Spleen (tissue), 11 donors: ENCODE results near the gene KLK14. TPM values are rescaled to one million over a fixed set of nuclear protein-coding genes. Genes with fewer than 3 reads are reported as not detected.

Experiments
- DNase-seq: peaks from one replicate; pipeline ENCODE4 v3.0.0-alpha.2; 2020
- H3K27ac ChIP-seq, 8 donors: fragments of 200-600 bp; sonication (generic) in 7 of 8; 1 replicate in 4 of 8; 2 replicates in 4 of 8; pipeline versions ENCODE4 v1.5.0 to v1.8.0; 2016 to 2021; ENCODE audit warnings: inconsistent platforms in 4 of 8, mild to moderate bottlenecking in 4 of 8, moderate library complexity in 1 of 8
- H3K27me3 ChIP-seq, 7 donors: fragments of 200-600 bp; sonication (generic) in 6 of 7; replicated peaks in 1 of 7; 1 replicate in 4 of 7; 2 replicates in 3 of 7; pipeline versions ENCODE4 v1.5.0 to v1.8.0; 2016 to 2021; ENCODE audit warnings: inconsistent platforms in 3 of 7, mild to moderate bottlenecking in 1 of 7
- H3K36me3 ChIP-seq, 6 donors: fragments of 200-600 bp; sonication (generic) in 5 of 6; 1 replicate in 4 of 6; 2 replicates in 2 of 6; pipeline versions ENCODE4 v1.5.0 to v1.8.0; 2016 to 2021; ENCODE audit warnings: inconsistent platforms in 2 of 6
- H3K4me1 ChIP-seq, 6 donors: fragments of 200-600 bp; sonication (generic) in 5 of 6; 1 replicate in 3 of 6; 2 replicates in 3 of 6; pipeline versions ENCODE4 v1.5.0 to v1.8.0; 2016 to 2021; ENCODE audit warnings: inconsistent platforms in 3 of 6
- H3K4me3 ChIP-seq, 8 donors: fragments of 200-600 bp; sonication (generic) in 7 of 8; 1 replicate in 4 of 8; 2 replicates in 4 of 8; pipeline versions ENCODE4 v1.5.0 to v1.8.0; 2016 to 2021; ENCODE audit warnings: inconsistent platforms in 4 of 8, mild to moderate bottlenecking in 4 of 8, moderate library complexity in 2 of 8
- H3K9me3 ChIP-seq, 8 donors: fragments of 200-600 bp; sonication (generic) in 7 of 8; 1 replicate in 4 of 8; 2 replicates in 4 of 8; pipeline versions ENCODE4 v1.5.0 to v1.8.0; 2016 to 2021; ENCODE audit warnings: inconsistent platforms in 4 of 8
- POLR2A ChIP-seq, 3 donors: fragments of 450-650 bp; IDR thresholded peaks; one replicate each; pipeline ENCODE4 v1.5.1; 2017; ENCODE audit warnings: antibody characterized with exemption in 3 of 3, mild to moderate bottlenecking in 1 of 3
- POLR2AphosphoS5 ChIP-seq, 3 donors: sonication (generic); formaldehyde crosslinking; IDR thresholded peaks; one replicate each; pipeline ENCODE4 v1.5.1; 2017; ENCODE audit warnings: antibody characterized with exemption in 3 of 3
- WGBS, 5 donors: extraction: QIAGEN DNeasy Blood & Tissue Kit in 3 of 5; methylation state at CpG; one replicate each; pipeline versions ENCODE4 v1.1.5 to v1.1.7; 2013 to 2018; 5-methylcytosine and 5-hydroxymethylcytosine counted together
- intact Hi-C: fragments of 100-400 bp; cut with DNase I; formaldehyde crosslinking; loops from one replicate; pipeline ENCODE4 v1.15.0; 2023; ENCODE audit warnings: low total_unique reads
- polyA plus RNA-seq, 3 donors: library from polyadenylated mRNA; stranded (reverse); fragments of 200-250 nt; gene quantifications; one replicate each; pipeline ENCODE4 v1.2.1, GENCODE V29; 2013
- total RNA-seq, 7 donors: library from RNA; depleted of rRNA in 3 of 7; stranded (reverse); fragments of >200 nt in 3 of 7; fragmentation: NEBNext Ultra II Directional in 4 of 7; extraction: Animal tissue kit (Norgen Biotek cat#: 25700) in 4 of 7; gene quantifications; one replicate each; pipeline versions ENCODE4 v1.1.0 to v1.2.1, GENCODE V29; 2016 to 2021
- TF ChIP-seq, protein P1 (sequence below), 11 experiments: fragments of 200-600 bp in 7 of 11; fragments of 450-650 bp in 4 of 11; sonication (generic) in 4 of 11; IDR thresholded peaks in 8 of 11; conservative IDR thresholded peaks in 3 of 11; 1 replicate in 7 of 11; 2 replicates in 4 of 11; pipeline versions ENCODE4 v1.4.0 to v1.8.0; 2016 to 2021; ENCODE audit warnings: antibody characterized with exemption in 11 of 11, inconsistent platforms in 4 of 11, mild to moderate bottlenecking in 1 of 11
- donor health status: healthy with polysubstance abuse.
- donor health status: DM: no; HTN: no; CAD: no; lungs with moderate emphysema.
- donor health status: DM: no; HTN: no; CAD: no.
- donor health status: Bipolar disorder and iron deficiency.
- donor health status: healthy.
- donor health status: DM: no; HTN: no; CAD: no.
- donor health status: DM: yes; HTN: yes; CAD: no.

The KLK14 gene
- total and polyA plus RNA-seq, 10 donors, result 0.12 to 0.63 (median 0.33) TPM; not detected in 5

DNA sequence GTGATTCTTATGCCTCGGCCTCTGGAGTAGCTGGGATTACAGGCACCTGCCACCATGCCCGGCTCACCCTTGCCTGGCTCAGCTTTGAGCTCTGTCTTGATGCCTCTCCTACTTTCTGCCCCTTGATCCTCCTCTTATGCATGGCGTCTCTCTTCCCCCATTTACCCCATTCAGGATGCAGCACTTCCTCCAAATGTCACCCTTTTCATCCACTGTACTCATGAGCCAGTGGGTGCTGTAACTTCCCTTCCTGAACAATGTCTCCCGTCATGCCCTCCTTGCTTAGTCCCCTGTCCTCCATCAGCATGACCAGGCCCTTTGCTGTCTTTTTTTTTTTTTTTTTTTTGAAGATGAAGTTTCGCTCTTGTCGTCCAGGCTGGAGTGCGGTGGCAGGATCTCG, 38.6 kb upstream of the KLK14 start:
- Histone ChIP-seq H3K27me3 (peaks cover 0 to 4% (median 0%) of the 10 kb centered on the region in 7 donors), H3K4me1 (peaks cover 0 to 65% (median 30%) of the 10 kb centered on the region in 6 donors), H3K27ac (peak overlapping the region in 7 of 8 donors; percentile 10 to 97 (median 90)), H3K9me3 (no peaks in the 10 kb centered on the region), H3K4me3 (no peak overlapping the region), H3K36me3 (no peaks in the 10 kb centered on the region)
- TF ChIP-seq, protein P1, sequence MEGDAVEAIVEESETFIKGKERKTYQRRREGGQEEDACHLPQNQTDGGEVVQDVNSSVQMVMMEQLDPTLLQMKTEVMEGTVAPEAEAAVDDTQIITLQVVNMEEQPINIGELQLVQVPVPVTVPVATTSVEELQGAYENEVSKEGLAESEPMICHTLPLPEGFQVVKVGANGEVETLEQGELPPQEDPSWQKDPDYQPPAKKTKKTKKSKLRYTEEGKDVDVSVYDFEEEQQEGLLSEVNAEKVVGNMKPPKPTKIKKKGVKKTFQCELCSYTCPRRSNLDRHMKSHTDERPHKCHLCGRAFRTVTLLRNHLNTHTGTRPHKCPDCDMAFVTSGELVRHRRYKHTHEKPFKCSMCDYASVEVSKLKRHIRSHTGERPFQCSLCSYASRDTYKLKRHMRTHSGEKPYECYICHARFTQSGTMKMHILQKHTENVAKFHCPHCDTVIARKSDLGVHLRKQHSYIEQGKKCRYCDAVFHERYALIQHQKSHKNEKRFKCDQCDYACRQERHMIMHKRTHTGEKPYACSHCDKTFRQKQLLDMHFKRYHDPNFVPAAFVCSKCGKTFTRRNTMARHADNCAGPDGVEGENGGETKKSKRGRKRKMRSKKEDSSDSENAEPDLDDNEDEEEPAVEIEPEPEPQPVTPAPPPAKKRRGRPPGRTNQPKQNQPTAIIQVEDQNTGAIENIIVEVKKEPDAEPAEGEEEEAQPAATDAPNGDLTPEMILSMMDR (IDR thresholded peaks at IDR 0.05 in 8 of 11, conservative IDR thresholded peaks at IDR 0.05 in 3 of 11), result no peak
- TF ChIP-seq POLR2A (IDR thresholded peaks at IDR 0.05) (no peak), POLR2AphosphoS5 (IDR thresholded peaks at IDR 0.05) (peak in 1 of 3 donors; percentile 54)
- DNase-seq, result peak; percentile 70
- intact Hi-C loops, result no loop called here
- WGBS, 5 donors, result 70 to 87% (median 76%) methylated on average over 8 of the region's 8 CpGs

DNA sequence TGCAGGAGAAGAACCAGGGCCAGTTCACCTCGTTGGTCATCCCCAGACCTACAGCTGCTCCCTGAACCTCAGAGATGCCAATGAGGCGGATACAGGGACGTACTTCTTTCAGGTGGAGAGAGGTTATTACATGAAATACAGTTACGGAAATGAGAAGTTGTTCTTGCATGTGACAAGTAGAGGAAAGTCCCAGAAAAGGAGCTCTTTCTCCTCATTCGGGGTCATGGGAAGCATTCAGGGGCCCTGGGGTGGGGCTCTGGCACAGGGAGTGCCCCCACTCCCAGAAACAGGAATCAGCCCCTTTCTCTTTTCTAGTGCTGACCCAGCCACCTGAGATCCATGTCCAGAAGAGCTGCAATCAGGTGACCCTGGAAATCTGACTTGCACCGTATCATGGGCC, 37.5 kb upstream of the KLK14 start:
- no peak for DNase-seq
- 69 to 81% (median 77%) methylated on average over 6 of the region's 6 CpGs for WGBS, 5 donors
- TF ChIP-seq, protein P1 (IDR thresholded peaks at IDR 0.05 in 8 of 11, conservative IDR thresholded peaks at IDR 0.05 in 3 of 11), result no peak
- TF ChIP-seq POLR2AphosphoS5 (IDR thresholded peaks at IDR 0.05), result no peak
- no peak for TF ChIP-seq POLR2A (IDR thresholded peaks at IDR 0.05)
- Histone ChIP-seq H3K27ac (peak overlapping the region in 6 of 8 donors; percentile 22 to 97 (median 90)), H3K4me3 (no peak overlapping the region), H3K4me1 (peaks cover 0 to 68% (median 31%) of the 10 kb centered on the region in 6 donors), H3K27me3 (peaks cover 0 to 13% (median 0%) of the 10 kb centered on the region in 7 donors), H3K9me3 (no peaks in the 10 kb centered on the region), H3K36me3 (no peaks in the 10 kb centered on the region)
- intact Hi-C loops, result no loop called here

DNA sequence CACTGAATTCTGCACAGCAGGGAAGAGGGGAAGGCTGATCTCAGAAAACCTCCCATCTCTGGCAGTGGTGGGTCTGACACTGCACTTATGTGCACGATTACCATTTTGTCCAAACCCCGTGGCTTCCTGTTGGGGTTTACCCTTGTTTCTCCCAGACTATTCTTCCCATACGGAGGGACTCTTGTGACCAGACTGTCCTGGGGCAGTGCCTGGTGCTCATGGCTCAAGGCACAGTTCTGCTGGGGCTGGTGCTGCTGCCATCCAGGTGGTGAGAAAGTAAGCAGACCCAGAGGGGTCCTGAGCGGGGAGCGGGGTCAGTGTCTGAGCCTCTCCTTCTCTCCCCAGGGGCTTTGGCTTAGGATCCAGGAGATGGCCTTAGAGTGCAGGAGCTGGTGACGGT, 36.9 kb upstream of the KLK14 start:
- DNase-seq, result peak; percentile 67
- H3K4me1 ChIP-seq, result peaks cover 0 to 68% (median 29%) of the 10 kb centered on the region in 6 donors

DNA sequence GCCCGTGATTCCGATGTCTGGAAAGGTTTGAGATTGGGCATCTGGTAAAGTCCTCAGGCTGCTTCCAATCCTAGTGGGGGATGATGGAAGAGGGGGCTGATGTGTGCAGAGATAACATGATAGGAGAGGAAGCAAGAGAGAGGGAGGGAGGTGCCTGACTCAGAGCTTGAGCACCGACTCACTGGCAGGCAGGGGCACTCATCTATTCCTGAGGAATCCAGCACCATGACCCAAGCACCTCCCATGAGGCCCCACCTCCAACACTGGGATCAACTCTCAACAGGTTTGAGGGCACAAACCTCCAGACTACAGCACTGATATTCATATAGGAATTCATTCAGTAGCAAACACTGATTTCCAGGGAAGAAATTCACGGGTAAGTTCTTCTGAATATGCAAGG, 36.4 kb upstream of the KLK14 start:
- peaks cover 0 to 14% (median 0%) of the 10 kb centered on the region in 7 donors for H3K27me3 ChIP-seq
- peaks cover 0 to 67% (median 26%) of the 10 kb centered on the region in 6 donors for H3K4me1 ChIP-seq
- no peak overlapping the region for H3K4me3 ChIP-seq
- no peaks in the 10 kb centered on the region for H3K36me3 ChIP-seq
- intact Hi-C loops, result no loop called here
- WGBS, 5 donors, result 64 to 69% (median 66%) methylated on average over 4 of the region's 4 CpGs
- no peak for DNase-seq
- TF ChIP-seq POLR2A (IDR thresholded peaks at IDR 0.05) (no peak), POLR2AphosphoS5 (IDR thresholded peaks at IDR 0.05) (no peak)
- TF ChIP-seq, protein P1 (IDR thresholded peaks at IDR 0.05 in 8 of 11, conservative IDR thresholded peaks at IDR 0.05 in 3 of 11), result no peak
- H3K9me3 ChIP-seq, result no peaks in the 10 kb centered on the region
- H3K27ac ChIP-seq, result peak overlapping the region in 3 of 8 donors; percentile 91 to 97 (median 93)

More for the DNA sequence above, 36.9 kb upstream of the KLK14 start:
- H3K27ac ChIP-seq, result peak overlapping the region in 4 of 8 donors; percentile 90 to 97 (median 92)
- intact Hi-C loops, result no loop called here
- no peak for TF ChIP-seq POLR2AphosphoS5 (IDR thresholded peaks at IDR 0.05)
- no peak for TF ChIP-seq POLR2A (IDR thresholded peaks at IDR 0.05)
- TF ChIP-seq, protein P1 (IDR thresholded peaks at IDR 0.05 in 8 of 11, conservative IDR thresholded peaks at IDR 0.05 in 3 of 11), result no peak
- H3K9me3 ChIP-seq, result no peaks in the 10 kb centered on the region
- WGBS, 5 donors, result 61 to 76% (median 72%) methylated on average over 5 to 6 of the region's 6 CpGs
- H3K27me3 ChIP-seq, result peaks cover 0 to 14% (median 0%) of the 10 kb centered on the region in 7 donors
- no peaks in the 10 kb centered on the region for H3K36me3 ChIP-seq
- no peak overlapping the region for H3K4me3 ChIP-seq
